Measurements from ENCODE around the gene XCR1. TPM values are rescaled to one million over a fixed set of nuclear protein-coding genes. Genes with fewer than 3 reads are reported as not detected.

Gene XCR1
- total and polyA plus RNA-seq, 9 of the 15 experiments (the other 6 are each of a cell fraction or from before 2014, with no cell fraction given) = not detected

DNA sequence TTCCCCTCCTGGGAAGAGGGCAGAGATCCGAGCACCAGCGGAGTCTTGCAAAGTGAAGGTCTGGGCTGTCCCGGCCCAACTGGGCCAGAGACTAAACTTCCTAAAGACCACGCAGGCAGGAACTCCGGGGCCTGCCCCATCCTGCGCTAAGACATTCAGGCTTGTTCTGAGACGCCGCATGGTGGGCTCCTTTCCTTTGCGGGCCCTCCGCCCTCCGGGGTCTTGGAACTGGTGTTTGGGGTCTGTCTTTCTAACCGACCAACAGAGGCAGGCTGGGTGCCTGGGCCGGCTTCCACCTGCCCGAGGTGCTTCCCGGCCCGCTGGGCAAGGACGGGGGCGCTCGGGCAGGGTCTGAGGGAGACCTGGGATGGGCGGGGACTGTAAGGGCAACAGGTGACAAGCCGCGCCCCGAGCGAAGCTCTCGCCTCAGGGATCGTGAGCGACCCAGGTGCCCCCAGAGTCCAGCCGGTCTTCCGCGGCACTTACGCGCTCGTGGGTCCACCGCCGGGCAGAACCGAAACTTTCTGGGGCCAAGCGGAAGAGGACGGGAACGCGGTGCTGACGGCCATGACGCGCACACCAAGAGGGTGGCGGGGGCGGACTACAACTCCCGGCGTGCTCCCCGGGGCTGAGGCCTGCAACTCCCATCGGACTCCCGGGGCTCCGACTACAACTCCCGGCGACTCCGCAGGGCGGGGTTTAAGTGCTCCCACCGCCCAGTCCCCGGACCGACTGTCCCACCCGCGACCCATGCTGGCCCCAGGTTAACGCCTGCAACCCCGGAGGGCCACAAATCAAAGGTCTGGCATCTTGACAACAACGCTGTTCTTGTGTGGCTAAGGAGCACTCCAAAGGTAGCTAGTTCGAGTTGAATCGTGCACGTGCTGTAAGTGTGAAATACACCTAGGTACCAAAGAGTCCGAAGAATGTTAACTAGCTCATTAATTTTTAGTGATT, 31.8 kb downstream of the XCR1 start, which contains the start of gene FYCO1 (continued):
- TF ChIP-seq, protein P1, sequence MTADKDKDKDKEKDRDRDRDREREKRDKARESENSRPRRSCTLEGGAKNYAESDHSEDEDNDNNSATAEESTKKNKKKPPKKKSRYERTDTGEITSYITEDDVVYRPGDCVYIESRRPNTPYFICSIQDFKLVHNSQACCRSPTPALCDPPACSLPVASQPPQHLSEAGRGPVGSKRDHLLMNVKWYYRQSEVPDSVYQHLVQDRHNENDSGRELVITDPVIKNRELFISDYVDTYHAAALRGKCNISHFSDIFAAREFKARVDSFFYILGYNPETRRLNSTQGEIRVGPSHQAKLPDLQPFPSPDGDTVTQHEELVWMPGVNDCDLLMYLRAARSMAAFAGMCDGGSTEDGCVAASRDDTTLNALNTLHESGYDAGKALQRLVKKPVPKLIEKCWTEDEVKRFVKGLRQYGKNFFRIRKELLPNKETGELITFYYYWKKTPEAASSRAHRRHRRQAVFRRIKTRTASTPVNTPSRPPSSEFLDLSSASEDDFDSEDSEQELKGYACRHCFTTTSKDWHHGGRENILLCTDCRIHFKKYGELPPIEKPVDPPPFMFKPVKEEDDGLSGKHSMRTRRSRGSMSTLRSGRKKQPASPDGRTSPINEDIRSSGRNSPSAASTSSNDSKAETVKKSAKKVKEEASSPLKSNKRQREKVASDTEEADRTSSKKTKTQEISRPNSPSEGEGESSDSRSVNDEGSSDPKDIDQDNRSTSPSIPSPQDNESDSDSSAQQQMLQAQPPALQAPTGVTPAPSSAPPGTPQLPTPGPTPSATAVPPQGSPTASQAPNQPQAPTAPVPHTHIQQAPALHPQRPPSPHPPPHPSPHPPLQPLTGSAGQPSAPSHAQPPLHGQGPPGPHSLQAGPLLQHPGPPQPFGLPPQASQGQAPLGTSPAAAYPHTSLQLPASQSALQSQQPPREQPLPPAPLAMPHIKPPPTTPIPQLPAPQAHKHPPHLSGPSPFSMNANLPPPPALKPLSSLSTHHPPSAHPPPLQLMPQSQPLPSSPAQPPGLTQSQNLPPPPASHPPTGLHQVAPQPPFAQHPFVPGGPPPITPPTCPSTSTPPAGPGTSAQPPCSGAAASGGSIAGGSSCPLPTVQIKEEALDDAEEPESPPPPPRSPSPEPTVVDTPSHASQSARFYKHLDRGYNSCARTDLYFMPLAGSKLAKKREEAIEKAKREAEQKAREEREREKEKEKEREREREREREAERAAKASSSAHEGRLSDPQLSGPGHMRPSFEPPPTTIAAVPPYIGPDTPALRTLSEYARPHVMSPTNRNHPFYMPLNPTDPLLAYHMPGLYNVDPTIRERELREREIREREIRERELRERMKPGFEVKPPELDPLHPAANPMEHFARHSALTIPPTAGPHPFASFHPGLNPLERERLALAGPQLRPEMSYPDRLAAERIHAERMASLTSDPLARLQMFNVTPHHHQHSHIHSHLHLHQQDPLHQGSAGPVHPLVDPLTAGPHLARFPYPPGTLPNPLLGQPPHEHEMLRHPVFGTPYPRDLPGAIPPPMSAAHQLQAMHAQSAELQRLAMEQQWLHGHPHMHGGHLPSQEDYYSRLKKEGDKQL (CRISPR knock-in tag; IDR thresholded peaks at IDR 0.05; ENCODE audit: borderline replicate concordance) = no peak
- peak; percentile 18; the same call in 1 of the 2 replicates for TF ChIP-seq ETV1 (tag; conservative IDR thresholded peaks at IDR 0.05; ENCODE audit: low read depth)
- TF ChIP-seq DMBX1 (CRISPR knock-in tag; IDR thresholded peaks at IDR 0.05; ENCODE audit: borderline replicate concordance) = peak; percentile 64; the same call in 1 of the 2 replicates
- TF ChIP-seq RNF2 (IDR thresholded peaks at IDR 0.05) = peak; percentile 74
- peak; percentile 58 for TF ChIP-seq POLR2B (IDR thresholded peaks at IDR 0.05; ENCODE audit: low read depth, partially characterized antibody)
- TF ChIP-seq HIVEP1 (CRISPR knock-in tag; IDR thresholded peaks at IDR 0.05) = 0 out of 2 replicates have a peak, but pooled peaks have one; percentile 4
- TF ChIP-seq NFIC (IDR thresholded peaks at IDR 0.05) = no peak; the same call in 1 of the 2 replicates
- no peak; the same call in 1 of the 2 replicates for TF ChIP-seq GTF2E2 (tag; IDR thresholded peaks at IDR 0.05)
- peak; percentile 68 for TF ChIP-seq JUND (IDR thresholded peaks at IDR 0.05; ENCODE audit: borderline replicate concordance, low read depth, low read length)
- peak; percentile 20; the same call in 1 of the 3 replicates for TF ChIP-seq JUND (tag; IDR thresholded peaks at IDR 0.05; ENCODE audit: borderline replicate concordance, low read depth, low read length)
- TF ChIP-seq BHLHE40 (IDR thresholded peaks at IDR 0.05; ENCODE audit: low read length) = peak; percentile 74
- no peak for TF ChIP-seq FOS (IDR thresholded peaks at IDR 0.05; ENCODE audit: extremely low read depth, insufficient read length)
- TF ChIP-seq MAFG (tag; conservative IDR thresholded peaks at IDR 0.05) = no peak
- no peak for TF ChIP-seq MYBL2 (IDR thresholded peaks at IDR 0.05; ENCODE audit: low read depth)
- no peak for TF ChIP-seq MYBL2 (CRISPR knock-in tag; IDR thresholded peaks at IDR 0.05; ENCODE audit: borderline replicate concordance)
- TF ChIP-seq, protein P2, sequence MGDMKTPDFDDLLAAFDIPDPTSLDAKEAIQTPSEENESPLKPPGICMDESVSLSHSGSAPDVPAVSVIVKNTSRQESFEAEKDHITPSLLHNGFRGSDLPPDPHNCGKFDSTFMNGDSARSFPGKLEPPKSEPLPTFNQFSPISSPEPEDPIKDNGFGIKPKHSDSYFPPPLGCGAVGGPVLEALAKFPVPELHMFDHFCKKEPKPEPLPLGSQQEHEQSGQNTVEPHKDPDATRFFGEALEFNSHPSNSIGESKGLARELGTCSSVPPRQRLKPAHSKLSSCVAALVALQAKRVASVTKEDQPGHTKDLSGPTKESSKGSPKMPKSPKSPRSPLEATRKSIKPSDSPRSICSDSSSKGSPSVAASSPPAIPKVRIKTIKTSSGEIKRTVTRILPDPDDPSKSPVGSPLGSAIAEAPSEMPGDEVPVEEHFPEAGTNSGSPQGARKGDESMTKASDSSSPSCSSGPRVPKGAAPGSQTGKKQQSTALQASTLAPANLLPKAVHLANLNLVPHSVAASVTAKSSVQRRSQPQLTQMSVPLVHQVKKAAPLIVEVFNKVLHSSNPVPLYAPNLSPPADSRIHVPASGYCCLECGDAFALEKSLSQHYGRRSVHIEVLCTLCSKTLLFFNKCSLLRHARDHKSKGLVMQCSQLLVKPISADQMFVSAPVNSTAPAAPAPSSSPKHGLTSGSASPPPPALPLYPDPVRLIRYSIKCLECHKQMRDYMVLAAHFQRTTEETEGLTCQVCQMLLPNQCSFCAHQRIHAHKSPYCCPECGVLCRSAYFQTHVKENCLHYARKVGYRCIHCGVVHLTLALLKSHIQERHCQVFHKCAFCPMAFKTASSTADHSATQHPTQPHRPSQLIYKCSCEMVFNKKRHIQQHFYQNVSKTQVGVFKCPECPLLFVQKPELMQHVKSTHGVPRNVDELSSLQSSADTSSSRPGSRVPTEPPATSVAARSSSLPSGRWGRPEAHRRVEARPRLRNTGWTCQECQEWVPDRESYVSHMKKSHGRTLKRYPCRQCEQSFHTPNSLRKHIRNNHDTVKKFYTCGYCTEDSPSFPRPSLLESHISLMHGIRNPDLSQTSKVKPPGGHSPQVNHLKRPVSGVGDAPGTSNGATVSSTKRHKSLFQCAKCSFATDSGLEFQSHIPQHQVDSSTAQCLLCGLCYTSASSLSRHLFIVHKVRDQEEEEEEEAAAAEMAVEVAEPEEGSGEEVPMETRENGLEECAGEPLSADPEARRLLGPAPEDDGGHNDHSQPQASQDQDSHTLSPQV (IDR thresholded peaks at IDR 0.05) = peak; percentile 76

All from K562 (cell line).